ENCODE data around the gene S100A6.
A peak's percentile ranks its signal among the peaks of the same experiment; 100 is the strongest.
"Not testable (repeated sequence)": the region's sequence is repeated elsewhere in the genome, so short reads cannot be mapped to it uniquely, and the experiment has no call there.

S100A6 gene

GRCh38 chr1:153535242-153536011, at the start of gene S100A6:
TSS of gene S100A6 (minus strand) at chr1:153535991. CDS start at chr1:153535339, 652 bp downstream.
- no peak within 1 kb of the TSS for H3K27ac ChIP-seq (ENCODE audit: low read length)
- H3K4me1 ChIP-seq (ENCODE audit: insufficient read depth, low read length) = peaks cover 26% of the 10 kb centered on the region
- peak within 1 kb of the TSS; percentile 66 for H3K4me3 ChIP-seq (ENCODE audit: low read length)

GRCh38 chr1:153585006-153585405, 49.2 kb upstream of the S100A6 start:
- Histone ChIP-seq H3K4me3 (ENCODE audit: low read length) (no peak overlapping the region), H3K9ac (ENCODE audit: low read depth, low read length) (no peak overlapping the region), H3K27ac (ENCODE audit: low read length) (no peak overlapping the region), H3K27me3 (ENCODE audit: insufficient read depth, low read length) (no peaks in the 10 kb centered on the region), H3K9me3 (ENCODE audit: insufficient read depth, low read depth, low read length) (no peaks in the 10 kb centered on the region), H3K36me3 (ENCODE audit: insufficient read depth, low read depth, low read length) (no peaks in the 10 kb centered on the region), H3K4me1 (ENCODE audit: insufficient read depth, low read length) (no peaks in the 10 kb centered on the region)

More at GRCh38 chr1:153535242-153536011, at the start of gene S100A6:
- H3K27me3 ChIP-seq (ENCODE audit: insufficient read depth, low read length) = peaks cover 39% of the 10 kb centered on the region
- H3K36me3 ChIP-seq (ENCODE audit: insufficient read depth, low read depth, low read length) = no peaks in the 10 kb centered on the region
- peak within 1 kb of the TSS; percentile 47; the same call in 1 of the 2 replicates for H3K9ac ChIP-seq (ENCODE audit: low read depth, low read length)
- H3K9me3 ChIP-seq (ENCODE audit: insufficient read depth, low read depth, low read length) = no peaks in the 10 kb centered on the region

GRCh38 chr1:153583976-153584375, 48.2 kb upstream of the S100A6 start:
- Histone ChIP-seq H3K27me3 (ENCODE audit: insufficient read depth, low read length) (no peaks in the 10 kb centered on the region), H3K9me3 (ENCODE audit: insufficient read depth, low read depth, low read length) (no peaks in the 10 kb centered on the region), H3K4me3 (ENCODE audit: low read length) (no peak overlapping the region), H3K4me1 (ENCODE audit: insufficient read depth, low read length) (peaks cover under 1% of the 10 kb centered on the region; the same call in 1 of the 2 replicates), H3K36me3 (ENCODE audit: insufficient read depth, low read depth, low read length) (no peaks in the 10 kb centered on the region), H3K27ac (ENCODE audit: low read length) (no peak overlapping the region), H3K9ac (ENCODE audit: low read depth, low read length) (no peak overlapping the region)

GRCh38 chr1:153583514-153583913, 47.7 kb upstream of the S100A6 start:
- H3K4me3 ChIP-seq (ENCODE audit: low read length); H3K27me3 ChIP-seq (ENCODE audit: insufficient read depth, low read length); H3K9me3 ChIP-seq (ENCODE audit: insufficient read depth, low read depth, low read length); H3K9ac ChIP-seq (ENCODE audit: low read depth, low read length); H3K36me3 ChIP-seq (ENCODE audit: insufficient read depth, low read depth, low read length); H3K27ac ChIP-seq (ENCODE audit: low read length); H3K4me1 ChIP-seq (ENCODE audit: insufficient read depth, low read length): not testable (repeated sequence)

GRCh38 chr1:153582836-153583235, 47.0 kb upstream of the S100A6 start:
- not testable (repeated sequence) for H3K4me3 ChIP-seq (ENCODE audit: low read length); H3K27ac ChIP-seq (ENCODE audit: low read length); H3K4me1 ChIP-seq (ENCODE audit: insufficient read depth, low read length); H3K27me3 ChIP-seq (ENCODE audit: insufficient read depth, low read length); H3K9ac ChIP-seq (ENCODE audit: low read depth, low read length); H3K36me3 ChIP-seq (ENCODE audit: insufficient read depth, low read depth, low read length); H3K9me3 ChIP-seq (ENCODE audit: insufficient read depth, low read depth, low read length)

GRCh38 chr1:153578936-153579335, 43.1 kb upstream of the S100A6 start:
- peaks cover 6% of the 10 kb centered on the region; the same call in 1 of the 2 replicates for H3K4me1 ChIP-seq (ENCODE audit: insufficient read depth, low read length)
- no peaks in the 10 kb centered on the region for H3K27me3 ChIP-seq (ENCODE audit: insufficient read depth, low read length)
- H3K27ac ChIP-seq (ENCODE audit: low read length) = no peak overlapping the region
- no peak overlapping the region for H3K9ac ChIP-seq (ENCODE audit: low read depth, low read length)
- no peak overlapping the region for H3K4me3 ChIP-seq (ENCODE audit: low read length)
- no peaks in the 10 kb centered on the region for H3K36me3 ChIP-seq (ENCODE audit: insufficient read depth, low read depth, low read length)
- no peaks in the 10 kb centered on the region for H3K9me3 ChIP-seq (ENCODE audit: insufficient read depth, low read depth, low read length)

- H3K36me3 ChIP-seq (ENCODE audit: insufficient read depth, low read depth, low read length) = no peaks in the 10 kb centered on the region
- no peak overlapping the region for H3K27ac ChIP-seq (ENCODE audit: low read length)
Measured at GRCh38 chr1:153578490-153578889, 42.7 kb upstream of the S100A6 start.

GRCh38 chr1:153577624-153578051, 41.8 kb upstream of the S100A6 start:
- peaks cover 6% of the 10 kb centered on the region; the same call in 1 of the 2 replicates for H3K4me1 ChIP-seq (ENCODE audit: insufficient read depth, low read length)
- H3K27me3 ChIP-seq (ENCODE audit: insufficient read depth, low read length) = no peaks in the 10 kb centered on the region
- no peak overlapping the region for H3K9ac ChIP-seq (ENCODE audit: low read depth, low read length)
- no peak overlapping the region for H3K4me3 ChIP-seq (ENCODE audit: low read length)
- no peak overlapping the region for H3K27ac ChIP-seq (ENCODE audit: low read length)
- H3K9me3 ChIP-seq (ENCODE audit: insufficient read depth, low read depth, low read length) = no peaks in the 10 kb centered on the region
- H3K36me3 ChIP-seq (ENCODE audit: insufficient read depth, low read depth, low read length) = no peaks in the 10 kb centered on the region

More at GRCh38 chr1:153578490-153578889, 42.7 kb upstream of the S100A6 start:
- no peak overlapping the region for H3K4me3 ChIP-seq (ENCODE audit: low read length)
- H3K27me3 ChIP-seq (ENCODE audit: insufficient read depth, low read length) = no peaks in the 10 kb centered on the region
- H3K9me3 ChIP-seq (ENCODE audit: insufficient read depth, low read depth, low read length) = no peaks in the 10 kb centered on the region
- H3K4me1 ChIP-seq (ENCODE audit: insufficient read depth, low read length) = peaks cover 6% of the 10 kb centered on the region; the same call in 1 of the 2 replicates
- H3K9ac ChIP-seq (ENCODE audit: low read depth, low read length) = no peak overlapping the region

GRCh38 chr1:153577138-153577537, 41.3 kb upstream of the S100A6 start:
- Histone ChIP-seq H3K27me3 (ENCODE audit: insufficient read depth, low read length) (no peaks in the 10 kb centered on the region), H3K4me3 (ENCODE audit: low read length) (no peak overlapping the region), H3K9me3 (ENCODE audit: insufficient read depth, low read depth, low read length) (no peaks in the 10 kb centered on the region), H3K27ac (ENCODE audit: low read length) (no peak overlapping the region), H3K36me3 (ENCODE audit: insufficient read depth, low read depth, low read length) (no peaks in the 10 kb centered on the region), H3K9ac (ENCODE audit: low read depth, low read length) (no peak overlapping the region), H3K4me1 (ENCODE audit: insufficient read depth, low read length) (peaks cover 6% of the 10 kb centered on the region; the same call in 1 of the 2 replicates)

- not testable (repeated sequence) for H3K27ac ChIP-seq (ENCODE audit: low read length); H3K9ac ChIP-seq (ENCODE audit: low read depth, low read length); H3K4me1 ChIP-seq (ENCODE audit: insufficient read depth, low read length); H3K4me3 ChIP-seq (ENCODE audit: low read length); H3K9me3 ChIP-seq (ENCODE audit: insufficient read depth, low read depth, low read length); H3K27me3 ChIP-seq (ENCODE audit: insufficient read depth, low read length); H3K36me3 ChIP-seq (ENCODE audit: insufficient read depth, low read depth, low read length)
Measured at GRCh38 chr1:153575497-153575896, 39.7 kb upstream of the S100A6 start.

GRCh38 chr1:153575081-153575491, 39.3 kb upstream of the S100A6 start:
- not testable (repeated sequence) for H3K27me3 ChIP-seq (ENCODE audit: insufficient read depth, low read length); H3K4me1 ChIP-seq (ENCODE audit: insufficient read depth, low read length); H3K27ac ChIP-seq (ENCODE audit: low read length); H3K36me3 ChIP-seq (ENCODE audit: insufficient read depth, low read depth, low read length); H3K4me3 ChIP-seq (ENCODE audit: low read length); H3K9me3 ChIP-seq (ENCODE audit: insufficient read depth, low read depth, low read length); H3K9ac ChIP-seq (ENCODE audit: low read depth, low read length)

- Histone ChIP-seq H3K4me1 (ENCODE audit: insufficient read depth, low read length) (peaks cover 1% of the 10 kb centered on the region), H3K9me3 (ENCODE audit: insufficient read depth, low read depth, low read length) (no peaks in the 10 kb centered on the region), H3K27me3 (ENCODE audit: insufficient read depth, low read length) (no peaks in the 10 kb centered on the region), H3K4me3 (ENCODE audit: low read length) (no peak overlapping the region), H3K27ac (ENCODE audit: low read length) (no peak overlapping the region), H3K36me3 (ENCODE audit: insufficient read depth, low read depth, low read length) (no peaks in the 10 kb centered on the region), H3K9ac (ENCODE audit: low read depth, low read length) (no peak overlapping the region)
Measured at GRCh38 chr1:153573351-153573750, 37.6 kb upstream of the S100A6 start.
